IPS DF 4.7 (cell line): ENCODE measurements around the gene MYO10.
"Not testable (repeated sequence)": the region's sequence is repeated elsewhere in the genome, so short reads cannot be mapped to it uniquely, and the experiment has no call there.

Source experiments
- DNase-seq: peaks from one replicate; pipeline ENCODE4 v3.0.0-alpha.2; 2013; ENCODE audit warnings: low spot score; ENCODE audit errors: extremely low read depth

The MYO10 gene

GRCh38 chr5:16936150-16936988, at the start of gene MYO10:
Gene MYO10 (minus strand): TSS chr5:16936288. CDS start chr5:16935808, 480 bp downstream.
- no peak for DNase-seq

- DNase-seq, result not testable (repeated sequence)
Observed at GRCh38 chr5:16985304-16985703, 49.2 kb upstream of the MYO10 start.

GRCh38 chr5:16983972-16984371, 47.9 kb upstream of the MYO10 start:
- DNase-seq, result no peak

GRCh38 chr5:16983022-16983639, 47.0 kb upstream of the MYO10 start:
- DNase-seq, result no peak

GRCh38 chr5:16981700-16982099, 45.6 kb upstream of the MYO10 start:
- no peak for DNase-seq

- DNase-seq, result no peak
Observed at GRCh38 chr5:16980983-16981382, 44.9 kb upstream of the MYO10 start.

GRCh38 chr5:16978296-16978695, 42.2 kb upstream of the MYO10 start:
- no peak for DNase-seq

GRCh38 chr5:16976625-16977008, 40.5 kb upstream of the MYO10 start:
- no peak for DNase-seq

- no peak for DNase-seq
Observed at GRCh38 chr5:16975950-16976624, 40.0 kb upstream of the MYO10 start.

- DNase-seq, result no peak
Observed at GRCh38 chr5:16974981-16975380, 38.9 kb upstream of the MYO10 start.

- DNase-seq, result no peak
Observed at GRCh38 chr5:16970826-16971225, 34.7 kb upstream of the MYO10 start.

GRCh38 chr5:16970260-16970659, 34.2 kb upstream of the MYO10 start:
- DNase-seq, result no peak

GRCh38 chr5:16965581-16965980, 29.5 kb upstream of the MYO10 start:
- no peak for DNase-seq

GRCh38 chr5:16963821-16964220, 27.7 kb upstream of the MYO10 start:
- no peak for DNase-seq

GRCh38 chr5:16961131-16961530, 25.0 kb upstream of the MYO10 start:
- no peak for DNase-seq

GRCh38 chr5:16957304-16958196, 21.5 kb upstream of the MYO10 start:
- DNase-seq, result no peak

GRCh38 chr5:16953729-16954128, 17.6 kb upstream of the MYO10 start:
- no peak for DNase-seq

- DNase-seq, result no peak
Observed at GRCh38 chr5:16952968-16953671, 17.0 kb upstream of the MYO10 start.

GRCh38 chr5:16946725-16947124, 10.6 kb upstream of the MYO10 start:
- no peak for DNase-seq

GRCh38 chr5:16944816-16945562, 8.9 kb upstream of the MYO10 start:
- DNase-seq, result no peak
